ENCODE data around the gene PLPPR5.

GRCh38 chr1:99051611-99052283, 47.1 kb upstream of the PLPPR5 start:
- TF ChIP-seq EP300 (IDR thresholded peaks at IDR 0.05) (no peak), CTCF (IDR thresholded peaks at IDR 0.05) (no peak)
